ENCODE measurements around the gene KRTAP10-12. TPM values are rescaled to one million over a fixed set of nuclear protein-coding genes. Genes with fewer than 3 reads are reported as not detected.

KRTAP10-12 gene
- total RNA-seq, 4 donors from 2014 or later = not detected

DNA sequence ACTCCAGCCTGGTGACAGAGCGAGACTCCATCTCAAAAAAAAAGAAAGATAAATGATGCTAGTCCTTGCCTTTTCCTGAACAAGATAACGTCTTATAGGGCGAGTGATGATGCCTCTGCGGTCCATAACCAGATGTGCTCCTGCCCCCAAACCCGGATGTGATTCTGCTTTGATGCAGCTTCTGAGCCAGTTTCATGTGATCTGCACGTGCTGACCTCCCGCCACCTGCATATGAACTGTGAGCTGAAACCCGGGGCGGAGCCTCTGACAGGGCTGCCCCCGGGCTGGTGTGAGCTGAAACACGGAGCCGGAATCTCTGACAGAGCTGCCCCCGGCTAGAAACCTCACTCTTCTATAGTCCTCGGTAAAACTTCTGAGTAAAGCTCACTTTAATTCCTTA, 43.8 kb upstream of the KRTAP10-12 start:
- TF ChIP-seq, protein P1, sequence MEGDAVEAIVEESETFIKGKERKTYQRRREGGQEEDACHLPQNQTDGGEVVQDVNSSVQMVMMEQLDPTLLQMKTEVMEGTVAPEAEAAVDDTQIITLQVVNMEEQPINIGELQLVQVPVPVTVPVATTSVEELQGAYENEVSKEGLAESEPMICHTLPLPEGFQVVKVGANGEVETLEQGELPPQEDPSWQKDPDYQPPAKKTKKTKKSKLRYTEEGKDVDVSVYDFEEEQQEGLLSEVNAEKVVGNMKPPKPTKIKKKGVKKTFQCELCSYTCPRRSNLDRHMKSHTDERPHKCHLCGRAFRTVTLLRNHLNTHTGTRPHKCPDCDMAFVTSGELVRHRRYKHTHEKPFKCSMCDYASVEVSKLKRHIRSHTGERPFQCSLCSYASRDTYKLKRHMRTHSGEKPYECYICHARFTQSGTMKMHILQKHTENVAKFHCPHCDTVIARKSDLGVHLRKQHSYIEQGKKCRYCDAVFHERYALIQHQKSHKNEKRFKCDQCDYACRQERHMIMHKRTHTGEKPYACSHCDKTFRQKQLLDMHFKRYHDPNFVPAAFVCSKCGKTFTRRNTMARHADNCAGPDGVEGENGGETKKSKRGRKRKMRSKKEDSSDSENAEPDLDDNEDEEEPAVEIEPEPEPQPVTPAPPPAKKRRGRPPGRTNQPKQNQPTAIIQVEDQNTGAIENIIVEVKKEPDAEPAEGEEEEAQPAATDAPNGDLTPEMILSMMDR (IDR thresholded peaks at IDR 0.05; ENCODE audit: low read depth) = no peak

DNA sequence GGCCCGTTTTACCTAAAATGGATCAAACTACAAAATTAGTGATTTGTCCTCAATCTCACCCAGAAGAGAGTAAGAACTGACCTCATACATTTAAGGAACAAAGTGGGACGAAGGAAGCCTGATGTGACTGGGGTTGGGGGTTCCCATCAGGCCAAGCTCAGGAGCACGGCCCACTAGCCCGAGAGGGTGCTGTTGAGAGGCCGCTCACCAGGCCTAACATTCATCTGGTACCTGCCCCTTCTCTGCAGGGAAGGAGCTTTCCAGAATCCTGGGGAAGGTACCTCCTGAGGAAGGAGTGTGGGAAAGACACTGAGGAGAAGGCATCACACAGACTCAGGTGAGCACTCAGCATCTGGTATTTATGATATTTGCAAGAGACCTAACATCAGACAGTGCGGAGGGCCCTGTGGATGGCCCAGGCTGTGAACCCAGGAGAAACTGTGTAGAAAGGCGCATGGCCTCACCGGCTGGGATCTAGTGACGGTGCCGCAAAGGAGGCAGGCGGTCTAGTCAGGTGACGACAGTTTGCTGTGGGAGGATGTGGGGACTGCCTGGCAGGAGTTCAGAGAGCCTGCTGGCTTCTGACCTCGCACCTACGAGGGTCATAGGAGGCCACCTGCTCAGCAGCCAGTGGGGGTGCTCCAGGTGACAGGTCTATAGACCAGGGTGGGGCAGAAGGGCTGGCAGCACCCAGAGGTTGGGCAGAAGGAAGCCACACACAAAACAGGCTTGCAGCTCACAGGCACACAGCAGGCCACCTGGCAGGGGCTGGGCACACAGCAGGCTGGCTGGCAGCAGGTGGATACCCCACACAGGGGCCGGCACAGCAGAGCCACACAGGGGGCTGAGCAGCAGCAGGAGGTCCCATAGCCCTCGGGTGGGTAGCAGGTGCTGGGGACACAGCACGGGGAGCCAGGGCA, 43.1 kb upstream of the KRTAP10-12 start:
- TF ChIP-seq, protein P1 (IDR thresholded peaks at IDR 0.05; ENCODE audit: low read depth) = no peak

DNA sequence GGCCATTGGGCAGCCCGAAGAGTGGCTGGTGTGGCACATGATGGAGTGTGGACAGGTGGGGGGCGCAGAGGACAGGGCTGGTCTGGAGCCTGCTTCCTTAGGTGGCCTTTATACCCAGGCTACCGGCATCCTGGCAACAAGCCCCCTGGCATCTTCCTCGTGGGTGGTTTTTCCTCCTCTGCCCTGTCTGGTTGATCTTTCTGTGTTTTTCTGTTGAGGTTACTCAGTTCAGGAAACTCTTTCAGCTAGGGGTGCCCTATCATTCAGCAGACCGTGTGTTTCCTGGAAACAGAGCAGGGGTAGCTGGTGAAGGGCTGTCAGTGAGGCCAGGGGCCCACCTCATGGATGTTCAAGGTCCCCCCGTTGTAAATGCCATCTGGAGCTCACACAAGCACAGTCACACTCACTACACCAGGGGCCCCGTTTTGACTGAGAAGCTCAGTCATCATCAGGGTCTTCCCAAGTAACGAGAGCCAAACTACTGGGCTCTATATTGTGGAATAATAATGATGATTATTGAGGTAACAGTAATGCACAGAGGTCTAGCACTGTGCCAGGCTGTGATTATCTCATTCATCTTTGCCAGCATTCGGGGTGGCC, 42.3 kb upstream of the KRTAP10-12 start, which contains the start of gene KRTAP12-4:
Gene KRTAP12-4, minus strand, starts transcription at position 84 of the 600 bp plus-strand sequence. Its CDS starts 45 bp downstream, at position 39.
- TF ChIP-seq, protein P1 (IDR thresholded peaks at IDR 0.05; ENCODE audit: low read depth) = no peak

DNA sequence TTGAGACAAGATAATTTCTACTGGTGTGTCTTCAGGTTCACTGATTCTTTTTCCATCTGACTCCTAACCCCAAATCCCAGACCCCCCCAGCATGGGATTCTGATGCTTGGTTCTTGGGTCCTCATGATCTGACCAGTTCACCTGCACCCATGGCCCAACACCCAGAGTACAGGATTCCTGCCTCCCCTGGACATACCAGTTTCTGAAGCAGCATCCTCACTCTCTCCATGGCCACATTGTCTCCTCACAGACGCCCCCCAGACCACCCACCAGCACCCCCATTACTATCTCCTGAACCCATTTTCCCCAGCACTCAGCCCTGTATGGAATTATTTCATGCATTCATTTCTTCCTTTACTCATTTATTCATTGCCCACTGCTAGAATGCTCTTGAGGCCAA, 40.1 kb upstream of the KRTAP10-12 start:
- TF ChIP-seq, protein P1 (IDR thresholded peaks at IDR 0.05; ENCODE audit: low read depth) = no peak

DNA sequence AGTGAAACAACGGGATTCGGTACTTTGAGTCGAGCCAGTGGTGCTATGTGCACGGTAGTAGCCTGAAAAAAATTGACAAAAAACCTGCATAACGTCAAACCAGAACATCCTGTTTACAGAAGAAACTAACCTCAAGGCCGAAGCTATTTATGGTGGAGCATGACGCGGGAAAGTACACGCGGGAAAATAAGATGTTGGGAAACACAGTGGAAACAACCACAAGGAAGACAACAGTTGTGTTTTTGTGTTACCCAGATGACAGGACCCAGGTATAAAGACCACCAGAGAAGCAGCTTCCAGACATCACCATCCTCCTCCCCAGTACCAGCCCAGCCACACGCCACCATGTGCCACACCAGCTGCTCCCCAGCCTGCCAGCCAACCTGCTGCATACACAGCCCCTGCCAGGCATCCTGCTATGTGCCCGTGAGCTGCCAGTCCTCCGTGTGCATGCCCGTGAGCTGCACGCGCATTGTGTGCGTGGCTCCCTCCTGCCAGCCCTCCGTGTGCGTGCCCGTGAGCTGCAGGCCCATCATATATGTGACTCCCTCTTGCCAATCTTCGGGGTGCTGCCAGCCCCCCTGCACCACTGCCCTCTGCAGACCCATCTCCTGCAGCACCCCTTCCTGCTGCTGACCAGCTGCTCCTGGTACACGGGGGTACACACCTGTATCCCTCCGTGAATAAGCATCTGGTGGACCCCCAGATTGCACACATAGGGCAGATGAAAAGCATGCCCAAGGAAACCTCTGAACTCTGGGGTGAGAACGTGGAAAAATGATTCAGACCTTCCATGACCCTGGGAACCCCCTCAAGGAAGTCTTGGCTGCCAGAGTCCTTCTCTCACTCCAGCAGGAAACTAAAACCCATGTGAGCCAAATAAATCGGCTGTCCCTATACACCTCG, 39.1 kb upstream of the KRTAP10-12 start, which contains the start of gene KRTAP12-3:
Gene KRTAP12-3, plus strand, starts transcription at position 298 of the 906 bp plus-strand sequence. Its CDS starts 48 bp downstream, at position 346.
- TF ChIP-seq, protein P1 (IDR thresholded peaks at IDR 0.05; ENCODE audit: low read depth) = no peak

DNA sequence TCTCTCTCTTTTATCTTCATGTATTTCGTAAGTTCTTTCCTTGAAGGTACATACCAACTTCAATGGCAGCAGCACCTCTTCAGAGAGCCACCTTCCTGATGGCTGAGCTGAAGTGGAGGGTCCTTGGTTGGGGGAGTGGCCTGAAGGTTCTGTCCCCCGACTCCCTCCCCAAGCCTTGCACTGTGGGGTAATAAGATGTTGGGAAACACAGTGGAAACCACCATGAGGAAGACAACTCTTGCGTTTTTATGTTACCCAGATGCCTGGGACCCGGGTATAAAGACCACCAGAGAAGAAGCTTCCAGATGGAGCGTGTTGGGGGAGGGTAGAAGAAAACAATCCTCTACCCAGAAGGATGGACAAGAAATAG, 38.4 kb upstream of the KRTAP10-12 start:
- TF ChIP-seq, protein P1 (IDR thresholded peaks at IDR 0.05; ENCODE audit: low read depth) = no peak
